HEK293 (cell line): Measurements from ENCODE around the gene KDM5C.

ENCODE experiments used
- KLF1 ChIP-seq: fragments of 450-650 bp; formaldehyde crosslinking; IDR thresholded peaks from 2 replicates; pipeline ENCODE4 v1.5.1; 2016; ENCODE audit warnings: missing biosample characterization, missing genetic modification characterization
- KLF8 ChIP-seq: fragments of 450-650 bp; formaldehyde crosslinking; IDR thresholded peaks from 2 replicates; pipeline ENCODE4 v1.5.1; 2016; ENCODE audit warnings: missing biosample characterization, missing genetic modification characterization
- TCF7L2 ChIP-seq: IDR thresholded peaks from 2 replicates; pipeline ENCODE4 v1.6.1; 2011; ENCODE audit warnings: low read depth, mild to moderate bottlenecking, inconsistent platforms, low read length, moderate library complexity, borderline replicate concordance
- ZNF114 ChIP-seq: fragments of 450-650 bp; formaldehyde crosslinking; IDR thresholded peaks from 2 replicates; pipeline ENCODE4 v1.5.0; 2017; ENCODE audit warnings: missing biosample characterization, missing genetic modification characterization
- ZNF146 ChIP-seq: fragments of 450-650 bp; formaldehyde crosslinking; IDR thresholded peaks from 2 replicates; pipeline ENCODE4 v1.5.1; 2016; ENCODE audit warnings: missing biosample characterization, missing genetic modification characterization
- ZNF529 ChIP-seq: fragments of 450-650 bp; formaldehyde crosslinking; IDR thresholded peaks from 2 replicates; pipeline ENCODE4 v1.5.1; 2017; ENCODE audit warnings: missing genetic modification characterization, missing biosample characterization; ENCODE audit not compliant: insufficient replicate concordance
- ZNF596 ChIP-seq: fragments of 450-650 bp; IDR thresholded peaks from 2 replicates; pipeline ENCODE4 v1.5.0; 2018; ENCODE audit warnings: missing biosample characterization, mild to moderate bottlenecking, missing genetic modification characterization, moderate library complexity
- ZNF629 ChIP-seq: fragments of 450-650 bp; formaldehyde crosslinking; IDR thresholded peaks from 2 replicates; pipeline ENCODE4 v1.5.1; 2017; ENCODE audit warnings: missing biosample characterization, missing genetic modification characterization
- ZNF701 ChIP-seq: fragments of 450-650 bp; formaldehyde crosslinking; IDR thresholded peaks from 2 replicates; pipeline ENCODE4 v1.5.1; 2016; ENCODE audit warnings: missing biosample characterization, missing genetic modification characterization
- TF ChIP-seq, protein P1 (sequence below): fragments of 450-650 bp; formaldehyde crosslinking; IDR thresholded peaks from 2 replicates; pipeline ENCODE4 v1.5.1; 2016; ENCODE audit warnings: missing biosample characterization, missing genetic modification characterization
- TF ChIP-seq, protein P2 (sequence below): fragments of 450-650 bp; formaldehyde crosslinking; IDR thresholded peaks from 2 replicates; pipeline ENCODE4 v1.5.1; 2016; ENCODE audit warnings: missing biosample characterization, missing genetic modification characterization
- TF ChIP-seq, protein P3 (sequence below): fragments of 450-650 bp; formaldehyde crosslinking; IDR thresholded peaks from 2 replicates; pipeline ENCODE4 v1.5.1; 2016; ENCODE audit warnings: missing biosample characterization, missing genetic modification characterization
- TF ChIP-seq, protein P4 (sequence below): fragments of 450-650 bp; formaldehyde crosslinking; IDR thresholded peaks from 2 replicates; pipeline ENCODE4 v1.5.1; 2016; ENCODE audit warnings: missing biosample characterization, missing genetic modification characterization

DNA sequence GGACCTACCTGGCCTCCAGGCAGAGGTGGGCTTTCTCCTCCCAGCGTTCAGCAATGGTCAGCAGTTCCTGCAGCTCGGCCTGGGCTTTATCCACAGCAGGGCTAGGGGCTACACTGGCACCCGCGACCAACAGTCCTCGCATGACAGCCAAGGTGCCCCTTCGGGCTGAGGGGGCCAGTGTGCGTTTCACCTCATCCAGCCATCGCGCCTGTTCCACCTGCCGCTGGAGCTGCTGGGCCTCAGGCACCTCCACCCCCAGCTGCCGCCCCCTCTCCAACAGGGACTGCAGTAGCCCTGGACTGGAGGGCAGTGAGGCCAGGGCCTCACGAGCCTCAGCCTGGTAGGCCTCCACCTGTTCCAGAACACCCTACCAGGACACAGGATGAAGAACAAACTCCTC, 28.3 kb downstream of the KDM5C start:
- no peak for TF ChIP-seq ZNF114 (tag by site-specific recombination)
- no peak for TF ChIP-seq KLF1
- TF ChIP-seq, protein P1, sequence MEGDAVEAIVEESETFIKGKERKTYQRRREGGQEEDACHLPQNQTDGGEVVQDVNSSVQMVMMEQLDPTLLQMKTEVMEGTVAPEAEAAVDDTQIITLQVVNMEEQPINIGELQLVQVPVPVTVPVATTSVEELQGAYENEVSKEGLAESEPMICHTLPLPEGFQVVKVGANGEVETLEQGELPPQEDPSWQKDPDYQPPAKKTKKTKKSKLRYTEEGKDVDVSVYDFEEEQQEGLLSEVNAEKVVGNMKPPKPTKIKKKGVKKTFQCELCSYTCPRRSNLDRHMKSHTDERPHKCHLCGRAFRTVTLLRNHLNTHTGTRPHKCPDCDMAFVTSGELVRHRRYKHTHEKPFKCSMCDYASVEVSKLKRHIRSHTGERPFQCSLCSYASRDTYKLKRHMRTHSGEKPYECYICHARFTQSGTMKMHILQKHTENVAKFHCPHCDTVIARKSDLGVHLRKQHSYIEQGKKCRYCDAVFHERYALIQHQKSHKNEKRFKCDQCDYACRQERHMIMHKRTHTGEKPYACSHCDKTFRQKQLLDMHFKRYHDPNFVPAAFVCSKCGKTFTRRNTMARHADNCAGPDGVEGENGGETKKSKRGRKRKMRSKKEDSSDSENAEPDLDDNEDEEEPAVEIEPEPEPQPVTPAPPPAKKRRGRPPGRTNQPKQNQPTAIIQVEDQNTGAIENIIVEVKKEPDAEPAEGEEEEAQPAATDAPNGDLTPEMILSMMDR (tag by site-specific recombination) = no peak
- TF ChIP-seq ZNF146 (tag by site-specific recombination) = no peak
- TF ChIP-seq ZNF596 (tag by site-specific recombination) = no peak
- no peak for TF ChIP-seq ZNF529 (tag by site-specific recombination)
- TF ChIP-seq, protein P2, sequence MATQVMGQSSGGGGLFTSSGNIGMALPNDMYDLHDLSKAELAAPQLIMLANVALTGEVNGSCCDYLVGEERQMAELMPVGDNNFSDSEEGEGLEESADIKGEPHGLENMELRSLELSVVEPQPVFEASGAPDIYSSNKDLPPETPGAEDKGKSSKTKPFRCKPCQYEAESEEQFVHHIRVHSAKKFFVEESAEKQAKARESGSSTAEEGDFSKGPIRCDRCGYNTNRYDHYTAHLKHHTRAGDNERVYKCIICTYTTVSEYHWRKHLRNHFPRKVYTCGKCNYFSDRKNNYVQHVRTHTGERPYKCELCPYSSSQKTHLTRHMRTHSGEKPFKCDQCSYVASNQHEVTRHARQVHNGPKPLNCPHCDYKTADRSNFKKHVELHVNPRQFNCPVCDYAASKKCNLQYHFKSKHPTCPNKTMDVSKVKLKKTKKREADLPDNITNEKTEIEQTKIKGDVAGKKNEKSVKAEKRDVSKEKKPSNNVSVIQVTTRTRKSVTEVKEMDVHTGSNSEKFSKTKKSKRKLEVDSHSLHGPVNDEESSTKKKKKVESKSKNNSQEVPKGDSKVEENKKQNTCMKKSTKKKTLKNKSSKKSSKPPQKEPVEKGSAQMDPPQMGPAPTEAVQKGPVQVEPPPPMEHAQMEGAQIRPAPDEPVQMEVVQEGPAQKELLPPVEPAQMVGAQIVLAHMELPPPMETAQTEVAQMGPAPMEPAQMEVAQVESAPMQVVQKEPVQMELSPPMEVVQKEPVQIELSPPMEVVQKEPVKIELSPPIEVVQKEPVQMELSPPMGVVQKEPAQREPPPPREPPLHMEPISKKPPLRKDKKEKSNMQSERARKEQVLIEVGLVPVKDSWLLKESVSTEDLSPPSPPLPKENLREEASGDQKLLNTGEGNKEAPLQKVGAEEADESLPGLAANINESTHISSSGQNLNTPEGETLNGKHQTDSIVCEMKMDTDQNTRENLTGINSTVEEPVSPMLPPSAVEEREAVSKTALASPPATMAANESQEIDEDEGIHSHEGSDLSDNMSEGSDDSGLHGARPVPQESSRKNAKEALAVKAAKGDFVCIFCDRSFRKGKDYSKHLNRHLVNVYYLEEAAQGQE (tag by site-specific recombination) = no peak
- TF ChIP-seq ZNF701 (tag by site-specific recombination) = no peak
- no peak for TF ChIP-seq KLF8
- TF ChIP-seq, protein P3, sequence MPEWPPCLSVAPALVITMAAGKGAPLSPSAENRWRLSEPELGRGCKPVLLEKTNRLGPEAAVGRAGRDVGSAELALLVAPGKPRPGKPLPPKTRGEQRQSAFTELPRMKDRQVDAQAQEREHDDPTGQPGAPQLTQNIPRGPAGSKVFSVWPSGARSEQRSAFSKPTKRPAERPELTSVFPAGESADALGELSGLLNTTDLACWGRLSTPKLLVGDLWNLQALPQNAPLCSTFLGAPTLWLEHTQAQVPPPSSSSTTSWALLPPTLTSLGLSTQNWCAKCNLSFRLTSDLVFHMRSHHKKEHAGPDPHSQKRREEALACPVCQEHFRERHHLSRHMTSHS (tag by site-specific recombination) = no peak
- TF ChIP-seq, protein P4, sequence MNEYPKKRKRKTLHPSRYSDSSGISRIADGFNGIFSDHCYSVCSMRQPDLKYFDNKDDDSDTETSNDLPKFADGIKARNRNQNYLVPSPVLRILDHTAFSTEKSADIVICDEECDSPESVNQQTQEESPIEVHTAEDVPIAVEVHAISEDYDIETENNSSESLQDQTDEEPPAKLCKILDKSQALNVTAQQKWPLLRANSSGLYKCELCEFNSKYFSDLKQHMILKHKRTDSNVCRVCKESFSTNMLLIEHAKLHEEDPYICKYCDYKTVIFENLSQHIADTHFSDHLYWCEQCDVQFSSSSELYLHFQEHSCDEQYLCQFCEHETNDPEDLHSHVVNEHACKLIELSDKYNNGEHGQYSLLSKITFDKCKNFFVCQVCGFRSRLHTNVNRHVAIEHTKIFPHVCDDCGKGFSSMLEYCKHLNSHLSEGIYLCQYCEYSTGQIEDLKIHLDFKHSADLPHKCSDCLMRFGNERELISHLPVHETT (tag by site-specific recombination) = no peak
- no peak for TF ChIP-seq TCF7L2
- TF ChIP-seq ZNF629 = no peak
